Panc1 (cell line): ENCODE measurements around the gene CD300LB. TPM values are rescaled to one million over a fixed set of nuclear protein-coding genes. Genes with fewer than 3 reads are reported as not detected.

Experiments used
- ATAC-seq: fragments of 200-7000 bp; cut with Tn5 transposase; 2 replicates; pipeline ENCODE4 v1.9.1; 2020; ENCODE audit warnings: mild to moderate bottlenecking, moderate library complexity
- BruUV-seq: library from RNA; stranded (reverse); fragments of 400-500 nt; replicated peaks from 2 replicates; lab custom pipeline; 2021; lab: Mats Ljungman, UMichigan
- CTCF ChIA-PET: fragments of 300-600 bp; sonication (Branson Sonifier 250); formaldehyde crosslinking; loops from one replicate; lab custom pipeline; 2022; ENCODE audit warnings: antibody characterized with exemption; lab: Charles Lee
- POLR2A ChIA-PET: fragments of 300-600 bp; sonication (Branson Sonifier 250); formaldehyde crosslinking; loops from one replicate; lab custom pipeline; 2022; ENCODE audit warnings: antibody characterized with exemption; lab: Charles Lee
- DNase-seq: peaks from one replicate; pipeline ENCODE4 v3.0.0-alpha.2; 2010; ENCODE audit warnings: low read depth, low spot score
- H3K27ac ChIP-seq: 2 replicates; pipeline ENCODE4 v1.5.1; 2011; ENCODE audit warnings: mild to moderate bottlenecking, low read length, inconsistent platforms
- H3K27me3 ChIP-seq: fragments of 200-500 bp; sonication (Bioruptor generic); 2 replicates; pipeline ENCODE4 v1.6.0; 2014; ENCODE audit warnings: low read length, inconsistent platforms; ENCODE audit not compliant: control insufficient read depth, insufficient read depth
- H3K36me3 ChIP-seq: fragments of 200-500 bp; sonication (Bioruptor generic); 2 replicates; pipeline ENCODE4 v1.5.1; 2014; ENCODE audit warnings: inconsistent platforms, mild to moderate bottlenecking, low read length, moderate library complexity; ENCODE audit not compliant: control insufficient read depth, insufficient read depth
- H3K4me1 ChIP-seq: 2 replicates; pipeline ENCODE4 v1.5.1; 2011; ENCODE audit warnings: inconsistent platforms, mild to moderate bottlenecking, low read length, moderate library complexity; ENCODE audit not compliant: control insufficient read depth, insufficient read depth
- H3K4me3 ChIP-seq, 2 experiments: 2 replicates each; pipeline ENCODE4 v1.5.1; 2011 to 2012; ENCODE audit warnings: low read depth in 2 of 2, low read length in 2 of 2, mild to moderate bottlenecking in 2 of 2, inconsistent platforms in 1 of 2, moderate library complexity in 1 of 2
- H3K9me3 ChIP-seq: fragments of 200-500 bp; sonication (Bioruptor generic); 2 replicates; pipeline ENCODE4 v1.5.1; 2014; ENCODE audit warnings: low read depth, mild to moderate bottlenecking, inconsistent platforms, low read length, moderate library complexity; ENCODE audit not compliant: control insufficient read depth, insufficient read depth
- CTCF ChIP-seq: fragments of 450-650 bp; IDR thresholded peaks from 2 replicates; pipeline ENCODE4 v1.5.1; 2017; ENCODE audit warnings: mild to moderate bottlenecking
- POLR2AphosphoS5 ChIP-seq: IDR thresholded peaks from 2 replicates; pipeline ENCODE4 v1.6.1; 2012; ENCODE audit warnings: mild to moderate bottlenecking, low read depth, low read length, moderate library complexity
- SIN3A ChIP-seq: IDR thresholded peaks from 2 replicates; pipeline ENCODE4 v1.6.1; 2012; ENCODE audit warnings: low read depth, mild to moderate bottlenecking, low read length, moderate library complexity, borderline replicate concordance; ENCODE audit not compliant: insufficient read depth
- TCF7L2 ChIP-seq: IDR thresholded peaks from 2 replicates; pipeline ENCODE4 v1.6.1; 2011; ENCODE audit warnings: mild to moderate bottlenecking, low read depth, low read length, inconsistent platforms
- in situ Hi-C: cut with HindIII; loops from 2 replicates; pipeline ENCODE4 v1.10.0; 2016; ENCODE audit warnings: low sequenced_read_pairs, low pct_unique_long_range_greater_than_20kb
- intact Hi-C: fragments of 100-400 bp; cut with micrococcal nuclease; formaldehyde crosslinking; loops from one replicate; pipeline ENCODE4 v1.10.0; 2022; ENCODE audit not compliant: unreplicated experiment
- total RNA-seq: library from RNA; stranded (reverse); gene quantifications from one replicate; pipeline ENCODE4 v1.2.1, GENCODE V29; 2021; ENCODE audit not compliant: unreplicated experiment
- TF ChIP-seq, protein P1 (sequence below), 2 experiments: IDR thresholded peaks; 2 replicates each; pipeline ENCODE4 v1.6.1; 2011 to 2012; ENCODE audit warnings: low read depth in 2 of 2, control low read depth in 1 of 2, low read length in 1 of 2, mild to moderate bottlenecking in 1 of 2, moderate library complexity in 1 of 2; ENCODE audit not compliant: insufficient read depth in 1 of 2

CD300LB gene
- total RNA-seq, 1 experiment from 2014 or later = not detected

GRCh38 chr17:74480290-74480689 lies 51.0 kb downstream of the CD300LB start:
- intact Hi-C loops = no loop called here
- no peaks in the 10 kb centered on the region for H3K9me3 ChIP-seq
- no peak overlapping the region for H3K4me3 ChIP-seq
- POLR2A ChIA-PET = interaction anchor here (0.5 kb wide), 1 partner anchor 192 kb away, joined by 8 read pairs; no protein-coding TSS in a partner anchor
- TF ChIP-seq TCF7L2 (no peak), CTCF (no peak), SIN3A (no peak), POLR2AphosphoS5 (no peak)
- TF ChIP-seq, protein P1, sequence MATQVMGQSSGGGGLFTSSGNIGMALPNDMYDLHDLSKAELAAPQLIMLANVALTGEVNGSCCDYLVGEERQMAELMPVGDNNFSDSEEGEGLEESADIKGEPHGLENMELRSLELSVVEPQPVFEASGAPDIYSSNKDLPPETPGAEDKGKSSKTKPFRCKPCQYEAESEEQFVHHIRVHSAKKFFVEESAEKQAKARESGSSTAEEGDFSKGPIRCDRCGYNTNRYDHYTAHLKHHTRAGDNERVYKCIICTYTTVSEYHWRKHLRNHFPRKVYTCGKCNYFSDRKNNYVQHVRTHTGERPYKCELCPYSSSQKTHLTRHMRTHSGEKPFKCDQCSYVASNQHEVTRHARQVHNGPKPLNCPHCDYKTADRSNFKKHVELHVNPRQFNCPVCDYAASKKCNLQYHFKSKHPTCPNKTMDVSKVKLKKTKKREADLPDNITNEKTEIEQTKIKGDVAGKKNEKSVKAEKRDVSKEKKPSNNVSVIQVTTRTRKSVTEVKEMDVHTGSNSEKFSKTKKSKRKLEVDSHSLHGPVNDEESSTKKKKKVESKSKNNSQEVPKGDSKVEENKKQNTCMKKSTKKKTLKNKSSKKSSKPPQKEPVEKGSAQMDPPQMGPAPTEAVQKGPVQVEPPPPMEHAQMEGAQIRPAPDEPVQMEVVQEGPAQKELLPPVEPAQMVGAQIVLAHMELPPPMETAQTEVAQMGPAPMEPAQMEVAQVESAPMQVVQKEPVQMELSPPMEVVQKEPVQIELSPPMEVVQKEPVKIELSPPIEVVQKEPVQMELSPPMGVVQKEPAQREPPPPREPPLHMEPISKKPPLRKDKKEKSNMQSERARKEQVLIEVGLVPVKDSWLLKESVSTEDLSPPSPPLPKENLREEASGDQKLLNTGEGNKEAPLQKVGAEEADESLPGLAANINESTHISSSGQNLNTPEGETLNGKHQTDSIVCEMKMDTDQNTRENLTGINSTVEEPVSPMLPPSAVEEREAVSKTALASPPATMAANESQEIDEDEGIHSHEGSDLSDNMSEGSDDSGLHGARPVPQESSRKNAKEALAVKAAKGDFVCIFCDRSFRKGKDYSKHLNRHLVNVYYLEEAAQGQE (IDR thresholded peaks at IDR 0.05; ENCODE audit: insufficient read depth in 1 of 2, low read depth in 2 of 2, low read length in 1 of 2) = no peak
- in situ Hi-C loops = no loop called here
- no peaks in the 10 kb centered on the region for H3K36me3 ChIP-seq
- H3K27ac ChIP-seq = no peak overlapping the region
- H3K4me1 ChIP-seq = no peaks in the 10 kb centered on the region
- no TSS peak for BruUV-seq
- DNase-seq (no peak), ATAC-seq (no peak; the same call in 1 of the 2 replicates)
- CTCF ChIA-PET = interaction anchor here (0.9 kb wide), 1 partner anchor 113 kb away, joined by 3 read pairs; the partner anchor contains the start of gene GPR142
- peaks cover 6% of the 10 kb centered on the region for H3K27me3 ChIP-seq

DNA sequence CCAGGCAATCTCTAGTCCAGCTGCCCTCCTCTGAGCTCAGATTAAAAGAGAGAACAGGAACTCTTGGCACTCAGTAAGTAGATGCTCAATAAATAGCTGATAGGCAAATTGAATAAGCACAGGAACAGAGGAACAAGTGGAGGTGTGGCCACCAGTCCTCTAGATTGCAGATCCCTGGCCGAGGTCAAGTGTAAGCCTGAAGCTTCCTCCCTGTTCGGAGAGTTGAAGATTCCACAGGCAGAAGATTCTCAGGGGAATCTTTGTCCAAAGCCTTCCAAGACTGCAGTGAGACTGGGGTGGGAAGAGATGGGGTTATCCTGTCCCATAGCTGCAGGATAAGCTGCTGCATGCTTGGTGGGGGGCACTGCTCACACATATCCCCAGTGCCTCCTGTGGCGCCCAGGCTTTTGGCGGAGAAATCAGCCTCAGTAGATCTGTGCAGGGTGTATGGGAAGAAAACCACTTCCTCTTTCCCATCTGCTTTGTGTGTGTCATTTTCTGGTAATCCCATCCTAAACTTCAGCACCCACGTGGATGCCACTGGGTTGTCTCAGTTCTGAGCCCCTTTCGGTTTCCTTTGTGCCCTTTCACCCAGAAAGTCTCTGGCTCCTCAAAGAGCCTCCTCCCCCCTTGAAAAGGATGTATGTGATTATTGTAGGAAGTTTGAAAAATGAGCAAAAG lies 52.7 kb downstream of the CD300LB start:
- ATAC-seq (no peak), DNase-seq (no peak)
- Histone ChIP-seq H3K9me3 (no peaks in the 10 kb centered on the region), H3K4me1 (no peaks in the 10 kb centered on the region), H3K27ac (no peak overlapping the region), H3K4me3 (no peak overlapping the region), H3K27me3 (peaks cover 6% of the 10 kb centered on the region; the same call in 1 of the 2 replicates), H3K36me3 (no peaks in the 10 kb centered on the region)
- in situ Hi-C loops (no loop called here), intact Hi-C loops (no loop called here)
- ChIA-PET CTCF (interaction anchor here (0.6 kb wide), 1 partner anchor 109 kb away, joined by 3 read pairs; no protein-coding TSS in a partner anchor), POLR2A (no interaction called here)
- BruUV-seq = no TSS peak
- no peak for TF ChIP-seq SIN3A
- no peak for TF ChIP-seq TCF7L2
- TF ChIP-seq, protein P1 (IDR thresholded peaks at IDR 0.05; ENCODE audit: insufficient read depth in 1 of 2, low read depth in 2 of 2, low read length in 1 of 2) = no peak
- no peak for TF ChIP-seq CTCF
- no peak for TF ChIP-seq POLR2AphosphoS5
